Measurements from ENCODE around the gene SLC25A42. TPM values are rescaled to one million over a fixed set of nuclear protein-coding genes. Genes with fewer than 3 reads are reported as not detected.

The SLC25A42 gene
- total and polyA plus RNA-seq, 10 donors: 9.7 to 25.3 (median 16.6) TPM

GRCh38 chr19:19078801-19079200, 15.0 kb downstream of the SLC25A42 start:
- H3K4me1 ChIP-seq: peaks cover 0 to 47% (median 3%) of the 10 kb centered on the region in 6 donors
- H3K36me3 ChIP-seq: peaks cover 0 to 52% (median 2%) of the 10 kb centered on the region in 6 donors
- intact Hi-C loops (cut with DNase I; ENCODE audit: low total_unique reads): no loop called here
- TF ChIP-seq POLR2AphosphoS5 (IDR thresholded peaks at IDR 0.05) (no peak), POLR2A (IDR thresholded peaks at IDR 0.05) (no peak), CTCF (IDR thresholded peaks at IDR 0.05 in 8 of 11, conservative IDR thresholded peaks at IDR 0.05 in 3 of 11) (no peak)
- no peak for DNase-seq
- H3K27me3 ChIP-seq (replicated peaks in 1 of 7): no peaks in the 10 kb centered on the region
- H3K27ac ChIP-seq: no peak overlapping the region
- no peak overlapping the region for H3K4me3 ChIP-seq
- no peaks in the 10 kb centered on the region for H3K9me3 ChIP-seq
- WGBS, 5 donors: 81 to 97% (median 90%) methylated on average over 6 of the region's 6 CpGs

GRCh38 chr19:19079571-19079970, 15.8 kb downstream of the SLC25A42 start:
- Histone ChIP-seq H3K9me3 (no peaks in the 10 kb centered on the region), H3K4me3 (no peak overlapping the region), H3K36me3 (peaks cover 0 to 58% (median 2%) of the 10 kb centered on the region in 6 donors), H3K27ac (no peak overlapping the region), H3K27me3 (replicated peaks in 1 of 7) (no peaks in the 10 kb centered on the region), H3K4me1 (peaks cover 0 to 39% (median 2%) of the 10 kb centered on the region in 6 donors)
- WGBS, 5 donors: 96 to 100% (median 100%) methylated on average over 1 of the region's 1 CpG
- DNase-seq: no peak
- intact Hi-C loops (cut with DNase I; ENCODE audit: low total_unique reads): no loop called here
- TF ChIP-seq CTCF (IDR thresholded peaks at IDR 0.05 in 8 of 11, conservative IDR thresholded peaks at IDR 0.05 in 3 of 11) (no peak), POLR2AphosphoS5 (IDR thresholded peaks at IDR 0.05) (no peak), POLR2A (IDR thresholded peaks at IDR 0.05) (no peak)

- Histone ChIP-seq H3K4me3 (no peak overlapping the region), H3K9me3 (no peaks in the 10 kb centered on the region), H3K36me3 (peaks cover 0 to 47% (median 2%) of the 10 kb centered on the region in 6 donors), H3K4me1 (peaks cover 0 to 25% (median under 1%) of the 10 kb centered on the region in 6 donors), H3K27me3 (replicated peaks in 1 of 7) (no peaks in the 10 kb centered on the region), H3K27ac (peak overlapping the region in 3 of 8 donors; percentile 22 to 36 (median 31))
- TF ChIP-seq CTCF (IDR thresholded peaks at IDR 0.05 in 8 of 11, conservative IDR thresholded peaks at IDR 0.05 in 3 of 11): no peak
- peak in 2 of 3 donors; percentile 9 to 34 for TF ChIP-seq POLR2AphosphoS5 (IDR thresholded peaks at IDR 0.05)
- intact Hi-C loops (cut with DNase I; ENCODE audit: low total_unique reads): no loop called here
- DNase-seq: no peak
- 83 to 88% (median 86%) methylated on average over 16 of the region's 16 CpGs for WGBS, 5 donors
Measured at GRCh38 chr19:19081642-19082151, 17.9 kb downstream of the SLC25A42 start.

- no peaks in the 10 kb centered on the region for H3K27me3 ChIP-seq (replicated peaks in 1 of 7)
- no peak for TF ChIP-seq POLR2A (IDR thresholded peaks at IDR 0.05)
- no peaks in the 10 kb centered on the region for H3K9me3 ChIP-seq
- H3K27ac ChIP-seq: no peak overlapping the region
- 88 to 93% (median 89%) methylated on average over 8 to 10 of the region's 10 CpGs for WGBS, 5 donors
- H3K4me3 ChIP-seq: no peak overlapping the region
- intact Hi-C loops (cut with DNase I; ENCODE audit: low total_unique reads): no loop called here
- H3K36me3 ChIP-seq: peaks cover 0 to 43% (median 2%) of the 10 kb centered on the region in 6 donors
- no peak for DNase-seq
- peaks cover 0 to 8% (median 0%) of the 10 kb centered on the region in 6 donors for H3K4me1 ChIP-seq
Measured at GRCh38 chr19:19083413-19084178, 19.8 kb downstream of the SLC25A42 start.
